WTC11 (cell line): ENCODE measurements around the gene RAI1. TPM values are rescaled to one million over a fixed set of nuclear protein-coding genes. Genes with fewer than 3 reads are reported as not detected.
A peak's percentile ranks its signal among the peaks of the same experiment; 100 is the strongest.

Experiments
- ATAC-seq: fragments of 200-7000 bp; cut with Tn5 transposase; 2 replicates; pipeline ENCODE4 v1.10.0; 2021; ENCODE audit warnings: mild to moderate bottlenecking, moderate library complexity
- CTCF ChIA-PET: fragments of 300-600 bp; sonication (Branson Sonifier 250); formaldehyde crosslinking; loops from one replicate; lab custom pipeline; 2021; ENCODE audit warnings: antibody characterized with exemption; lab: Charles Lee
- POLR2A ChIA-PET: fragments of 350-600 bp; sonication (Branson Sonifier 250); formaldehyde crosslinking; loops from one replicate; lab custom pipeline; 2021; ENCODE audit warnings: antibody characterized with exemption; lab: Charles Lee
- DNase-seq: peaks from one replicate; pipeline ENCODE4 v3.0.0; 2021; ENCODE audit warnings: low spot score
- H3K27ac Mint-ChIP-seq: 2 replicates; pipeline ENCODE4 v1.8.0; 2021; ENCODE audit warnings: mixed read lengths
- H3K27me3 Mint-ChIP-seq: 2 replicates; pipeline ENCODE4 v1.8.0; 2021; ENCODE audit warnings: low read depth, mild to moderate bottlenecking, moderate library complexity, mixed read lengths
- H3K36me3 Mint-ChIP-seq: 2 replicates; pipeline ENCODE4 v1.8.0; 2021; ENCODE audit warnings: mixed read lengths
- H3K4me1 Mint-ChIP-seq: 2 replicates; pipeline ENCODE4 v1.8.0; 2022; ENCODE audit warnings: mixed read lengths
- H3K4me3 Mint-ChIP-seq: 2 replicates; pipeline ENCODE4 v1.8.0; 2021; ENCODE audit warnings: mild to moderate bottlenecking, moderate library complexity, mixed read lengths
- H3K9me3 Mint-ChIP-seq: 2 replicates; pipeline ENCODE4 v1.8.0; 2021; ENCODE audit warnings: mixed read lengths
- ATF3 ChIP-seq: sonication (generic); formaldehyde crosslinking; conservative IDR thresholded peaks from 2 replicates; pipeline ENCODE4 v1.8.1; 2022; ENCODE audit warnings: mild to moderate bottlenecking, missing genetic modification reagents
- CBFB ChIP-seq: sonication (generic); formaldehyde crosslinking; IDR thresholded peaks from 2 replicates; pipeline ENCODE4 v1.8.1; 2022; ENCODE audit warnings: mild to moderate bottlenecking, low read depth, missing genetic modification reagents
- ERG ChIP-seq: fragments of 250-450 bp; sonication (Bioruptor Pico); IDR thresholded peaks from 2 replicates; pipeline ENCODE4 v1.8.0; 2021; ENCODE audit warnings: mild to moderate bottlenecking
- FOXP1 ChIP-seq: sonication (generic); formaldehyde crosslinking; IDR thresholded peaks from 2 replicates; pipeline ENCODE4 v1.8.0; 2022; ENCODE audit warnings: missing genetic modification reagents, mild to moderate bottlenecking, moderate library complexity, borderline replicate concordance
- FOXP4 ChIP-seq: sonication (generic); formaldehyde crosslinking; IDR thresholded peaks from 2 replicates; pipeline ENCODE4 v1.8.0; 2022; ENCODE audit warnings: mild to moderate bottlenecking, missing genetic modification reagents
- GRHL2 ChIP-seq: fragments of 250-450 bp; sonication (Bioruptor Pico); IDR thresholded peaks from 2 replicates; pipeline ENCODE4 v1.8.0; 2022; ENCODE audit warnings: mild to moderate bottlenecking, moderate library complexity; ENCODE audit not compliant: insufficient replicate concordance, severe bottlenecking
- GTF2I ChIP-seq: fragments of 250-450 bp; sonication (Bioruptor Pico); conservative IDR thresholded peaks from 2 replicates; pipeline ENCODE4 v1.4.0; 2021; ENCODE audit warnings: mild to moderate bottlenecking
- HMGA2 ChIP-seq: fragments of 250-450 bp; sonication (Bioruptor Pico); IDR thresholded peaks from 2 replicates; pipeline ENCODE4 v1.4.0; 2021; ENCODE audit warnings: mild to moderate bottlenecking, moderate library complexity
- PRDM15 ChIP-seq: sonication (generic); formaldehyde crosslinking; IDR thresholded peaks from 2 replicates; pipeline ENCODE4 v1.8.0; 2022; ENCODE audit warnings: missing genetic modification reagents
- ZBTB21 ChIP-seq: sonication (generic); formaldehyde crosslinking; IDR thresholded peaks from 2 replicates; pipeline ENCODE4 v1.8.1; 2023; ENCODE audit warnings: mild to moderate bottlenecking, missing genetic modification reagents, borderline replicate concordance
- total RNA-seq: library from RNA; stranded (reverse); gene quantifications from 3 replicates; pipeline ENCODE4 v1.2.3, GENCODE V29; 2021
- TF ChIP-seq, protein P1 (sequence below): sonication (generic); formaldehyde crosslinking; IDR thresholded peaks from 2 replicates; pipeline ENCODE4 v1.8.1; 2022; ENCODE audit warnings: mild to moderate bottlenecking, moderate library complexity, missing genetic modification reagents
- TF ChIP-seq, protein P2 (sequence below): sonication (generic); formaldehyde crosslinking; IDR thresholded peaks from 2 replicates; pipeline ENCODE4 v1.8.1; 2023; ENCODE audit warnings: mild to moderate bottlenecking, missing genetic modification reagents, moderate library complexity

Gene RAI1
- total RNA-seq, 1 experiment from 2014 or later: 12.7 TPM

GRCh38 chr17:17692353-17693252, 11.3 kb downstream of the RAI1 start:
- POLR2A ChIA-PET: interaction anchor here (0.6 kb wide), 1 partner anchor 115 kb away, joined by 4 read pairs; no protein-coding TSS in a partner anchor
- TF ChIP-seq ERG (CRISPR knock-in tag): no peak
- no peaks in the 10 kb centered on the region for H3K36me3 Mint-ChIP-seq
- peaks cover 92% of the 10 kb centered on the region for H3K27me3 Mint-ChIP-seq
- H3K4me3 Mint-ChIP-seq: no peak overlapping the region
- no peak for ATAC-seq
- no peak for DNase-seq
- H3K4me1 Mint-ChIP-seq: peaks cover 47% of the 10 kb centered on the region
- 0 out of 2 replicates have a peak overlapping the region, but pooled peaks have one; percentile 23 for H3K27ac Mint-ChIP-seq
- CTCF ChIA-PET: interaction anchor here (0.9 to 1.6 kb wide), 6 partner anchors 12 to 305 kb away, joined by 3 to 7 read pairs (median 4); no protein-coding TSS in a partner anchor
- H3K9me3 Mint-ChIP-seq: no peaks in the 10 kb centered on the region

- Mint-ChIP-seq H3K4me1 (peaks cover 54% of the 10 kb centered on the region), H3K36me3 (no peaks in the 10 kb centered on the region), H3K27me3 (peaks cover 92% of the 10 kb centered on the region), H3K27ac (peak overlapping the region; percentile 97), H3K9me3 (no peaks in the 10 kb centered on the region), H3K4me3 (peak overlapping the region; percentile 60)
- ChIA-PET POLR2A (interaction anchor here (0.6 to 1.1 kb wide), 2 partner anchors 58 to 114 kb away, joined by 3 to 4 read pairs; no protein-coding TSS in a partner anchor), CTCF (interaction anchor here (0.9 to 1.5 kb wide), 9 partner anchors 8 to 306 kb away, joined by 3 to 7 read pairs (median 3); no protein-coding TSS in a partner anchor)
- ATAC-seq: peak; percentile 21
- peak; percentile 42 for DNase-seq
- TF ChIP-seq HMGA2 (no peak), PRDM15 (CRISPR knock-in tag) (no peak)
- TF ChIP-seq, protein P1, sequence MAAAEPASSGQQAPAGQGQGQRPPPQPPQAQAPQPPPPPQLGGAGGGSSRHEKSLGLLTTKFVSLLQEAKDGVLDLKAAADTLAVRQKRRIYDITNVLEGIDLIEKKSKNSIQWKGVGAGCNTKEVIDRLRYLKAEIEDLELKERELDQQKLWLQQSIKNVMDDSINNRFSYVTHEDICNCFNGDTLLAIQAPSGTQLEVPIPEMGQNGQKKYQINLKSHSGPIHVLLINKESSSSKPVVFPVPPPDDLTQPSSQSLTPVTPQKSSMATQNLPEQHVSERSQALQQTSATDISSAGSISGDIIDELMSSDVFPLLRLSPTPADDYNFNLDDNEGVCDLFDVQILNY (CRISPR knock-in tag): 0 out of 2 replicates have a peak, but pooled peaks have one; percentile 2
- TF ChIP-seq, all 79 proteins: peak for 1
Measured at GRCh38 chr17:17693253-17694168, 12.3 kb downstream of the RAI1 start.

- peaks cover 92% of the 10 kb centered on the region for H3K27me3 Mint-ChIP-seq
- H3K27ac Mint-ChIP-seq: peak overlapping the region; percentile 97
- POLR2A ChIA-PET: interaction anchor here (0.6 to 1.1 kb wide), 2 partner anchors 19 to 57 kb away, joined by 3 read pairs; no protein-coding TSS in a partner anchor
- peak overlapping the region; percentile 67 for H3K4me3 Mint-ChIP-seq
- peaks cover 63% of the 10 kb centered on the region for H3K4me1 Mint-ChIP-seq
- DNase-seq (peak; percentile 70), ATAC-seq (peak; percentile 33)
- no peaks in the 10 kb centered on the region for H3K9me3 Mint-ChIP-seq
- H3K36me3 Mint-ChIP-seq: no peaks in the 10 kb centered on the region
- CTCF ChIA-PET: interaction anchor here (0.9 to 1.5 kb wide), 9 partner anchors 9 to 307 kb away, joined by 3 to 4 read pairs (median 3); no protein-coding TSS in a partner anchor
- TF ChIP-seq ERG (CRISPR knock-in tag): no peak
- TF ChIP-seq FOXP4: peak; percentile 25; the same call in 1 of the 2 replicates
- TF ChIP-seq CBFB (CRISPR knock-in tag): 0 out of 2 replicates have a peak, but pooled peaks have one; percentile 57
- TF ChIP-seq ZBTB21 (CRISPR knock-in tag): peak; percentile 58; the same call in 1 of the 2 replicates
- no peak for TF ChIP-seq ATF3 (CRISPR knock-in tag)
- no peak for TF ChIP-seq GTF2I (CRISPR knock-in tag)
- no peak for TF ChIP-seq GRHL2 (CRISPR knock-in tag)
- TF ChIP-seq FOXP1 (CRISPR knock-in tag): peak; percentile 59
- TF ChIP-seq, protein P2, sequence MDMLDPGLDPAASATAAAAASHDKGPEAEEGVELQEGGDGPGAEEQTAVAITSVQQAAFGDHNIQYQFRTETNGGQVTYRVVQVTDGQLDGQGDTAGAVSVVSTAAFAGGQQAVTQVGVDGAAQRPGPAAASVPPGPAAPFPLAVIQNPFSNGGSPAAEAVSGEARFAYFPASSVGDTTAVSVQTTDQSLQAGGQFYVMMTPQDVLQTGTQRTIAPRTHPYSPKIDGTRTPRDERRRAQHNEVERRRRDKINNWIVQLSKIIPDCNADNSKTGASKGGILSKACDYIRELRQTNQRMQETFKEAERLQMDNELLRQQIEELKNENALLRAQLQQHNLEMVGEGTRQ (CRISPR knock-in tag): 0 out of 2 replicates have a peak, but pooled peaks have one; percentile 22
Measured at GRCh38 chr17:17694169-17695081, 13.2 kb downstream of the RAI1 start.
